ENCODE measurements around the gene ST6GALNAC4.

The ST6GALNAC4 gene

DNA sequence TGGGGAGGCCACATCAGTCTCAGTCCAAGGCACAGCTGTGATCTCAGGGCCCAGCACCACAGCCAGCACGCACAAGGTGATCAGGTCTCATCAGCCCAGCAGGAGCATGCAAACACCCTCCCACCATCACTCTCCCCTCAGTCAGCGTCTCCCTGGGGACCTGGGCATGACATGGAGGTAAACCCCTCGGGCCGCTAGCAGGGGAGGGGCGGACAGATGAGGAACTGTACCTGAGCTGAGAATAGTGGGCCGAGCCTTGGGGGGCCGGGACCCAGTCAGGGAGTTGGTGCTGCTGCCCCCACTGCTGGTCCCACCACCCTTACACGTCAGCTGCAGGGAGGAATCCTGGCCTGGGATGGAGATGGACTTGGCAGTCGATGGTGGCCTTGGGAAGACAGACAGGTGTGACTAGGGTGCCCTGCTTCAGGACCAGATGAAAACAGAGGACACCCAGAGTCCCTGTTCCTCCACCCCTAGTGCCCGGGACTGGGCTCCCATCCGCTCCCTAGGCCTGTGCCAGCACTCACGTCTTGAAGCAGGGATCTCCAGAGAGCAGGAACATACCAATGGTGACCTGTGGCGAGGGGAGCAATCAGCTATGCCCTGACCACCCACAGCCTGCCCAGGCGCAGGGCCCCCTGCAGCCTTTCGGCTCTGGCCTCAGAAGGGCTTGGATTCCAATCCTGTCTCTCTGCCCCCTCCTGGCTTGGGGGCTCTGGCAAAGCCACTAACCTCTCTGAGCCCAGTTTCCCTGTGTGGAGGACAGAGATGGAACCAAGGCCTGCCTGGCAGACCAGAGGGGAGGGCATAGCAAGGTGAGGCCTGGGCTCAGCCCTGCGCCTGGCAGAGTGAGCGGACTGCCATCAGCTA, 31.2 kb upstream of the ST6GALNAC4 start:
- no peak for DNase-seq (ENCODE audit: low read depth in 4 of 4, low spot score in 1 of 4)

- no peak for DNase-seq (ENCODE audit: low read depth in 4 of 4, low spot score in 1 of 4)
Measured at GRCh38 chr9:127946728-127947127, 29.9 kb upstream of the ST6GALNAC4 start.

DNA sequence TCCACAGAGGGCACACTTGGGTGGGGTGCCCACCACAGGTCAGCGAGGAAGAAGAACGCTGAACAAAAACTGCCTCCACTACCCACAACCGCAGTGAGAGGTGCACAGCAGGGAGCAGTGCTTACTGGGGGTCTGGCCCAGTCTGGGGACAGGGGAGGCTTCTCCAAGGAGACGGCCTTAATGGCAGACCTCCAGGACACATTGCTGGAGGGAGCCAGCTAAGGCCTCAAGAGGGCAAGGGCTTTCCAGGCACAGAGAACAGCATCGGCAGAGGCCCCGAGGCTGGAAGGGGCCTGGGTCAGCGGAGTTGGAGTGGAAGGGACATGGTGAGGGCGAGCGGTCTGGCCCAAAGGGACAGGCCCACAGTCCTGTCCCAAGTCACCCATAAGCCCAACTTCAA, 29.1 kb upstream of the ST6GALNAC4 start:
- no peak for DNase-seq (ENCODE audit: low read depth in 4 of 4, low spot score in 1 of 4)

DNA sequence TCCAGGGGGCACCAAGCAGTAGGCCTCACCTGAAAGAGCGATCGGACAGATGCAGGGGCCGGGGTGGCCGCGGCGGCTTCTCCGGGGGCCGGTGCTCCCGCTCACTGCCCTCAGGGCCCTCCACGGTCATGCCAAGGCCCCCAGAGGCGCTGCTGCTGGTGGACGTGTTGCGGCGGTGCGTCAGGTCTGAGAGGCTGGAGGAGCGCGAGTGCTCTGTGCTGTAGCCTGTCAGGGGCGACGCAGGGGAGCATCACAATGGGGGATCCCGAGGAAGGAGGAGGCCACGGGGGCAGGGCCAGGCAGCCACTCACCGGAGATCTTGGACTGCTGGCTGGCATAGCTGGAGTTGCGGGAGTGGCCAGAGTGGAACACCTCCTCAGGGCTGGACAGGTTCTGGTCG, 28.5 kb upstream of the ST6GALNAC4 start:
- no peak for DNase-seq (ENCODE audit: low read depth in 4 of 4, low spot score in 1 of 4)

DNA sequence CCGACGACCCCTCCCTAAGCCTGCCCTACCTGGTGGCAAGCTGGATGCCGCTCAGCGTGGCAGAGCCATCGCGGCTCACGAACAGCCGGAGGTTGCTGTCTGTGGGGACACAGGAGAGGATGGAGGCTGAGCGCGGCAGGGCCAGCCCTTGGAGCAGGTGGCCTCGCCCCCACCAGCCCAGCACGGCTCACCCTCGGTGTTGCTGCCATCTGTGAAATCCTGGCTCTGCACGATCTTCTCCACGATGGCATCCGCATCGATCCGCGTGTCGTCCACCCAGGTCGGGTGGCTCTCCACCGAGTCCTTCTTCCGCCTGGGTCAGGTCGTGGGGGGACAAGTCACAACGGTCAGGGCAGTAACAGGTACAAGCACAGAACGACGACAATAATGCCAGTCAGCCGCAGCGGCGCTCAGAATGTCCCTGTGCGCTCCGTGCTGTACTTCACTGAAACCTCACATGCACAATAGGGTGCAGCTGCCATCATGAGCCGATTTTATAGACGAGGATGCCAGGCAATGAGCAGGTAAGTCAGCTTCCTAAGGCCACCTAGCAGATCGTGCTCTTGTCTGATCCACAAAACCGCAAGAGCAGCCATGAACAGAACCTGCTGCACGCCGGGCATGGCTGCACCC, 27.9 kb upstream of the ST6GALNAC4 start:
- no peak for DNase-seq (ENCODE audit: low read depth in 4 of 4, low spot score in 1 of 4)

GRCh38 chr9:127943731-127944144, 26.9 kb upstream of the ST6GALNAC4 start:
- peak; percentile 65 to 81 (median 68) for DNase-seq (ENCODE audit: low read depth in 4 of 4, low spot score in 1 of 4)

- no peak for DNase-seq (ENCODE audit: low read depth in 4 of 4, low spot score in 1 of 4)
Measured at GRCh38 chr9:127943011-127943662, 26.3 kb upstream of the ST6GALNAC4 start.

DNA sequence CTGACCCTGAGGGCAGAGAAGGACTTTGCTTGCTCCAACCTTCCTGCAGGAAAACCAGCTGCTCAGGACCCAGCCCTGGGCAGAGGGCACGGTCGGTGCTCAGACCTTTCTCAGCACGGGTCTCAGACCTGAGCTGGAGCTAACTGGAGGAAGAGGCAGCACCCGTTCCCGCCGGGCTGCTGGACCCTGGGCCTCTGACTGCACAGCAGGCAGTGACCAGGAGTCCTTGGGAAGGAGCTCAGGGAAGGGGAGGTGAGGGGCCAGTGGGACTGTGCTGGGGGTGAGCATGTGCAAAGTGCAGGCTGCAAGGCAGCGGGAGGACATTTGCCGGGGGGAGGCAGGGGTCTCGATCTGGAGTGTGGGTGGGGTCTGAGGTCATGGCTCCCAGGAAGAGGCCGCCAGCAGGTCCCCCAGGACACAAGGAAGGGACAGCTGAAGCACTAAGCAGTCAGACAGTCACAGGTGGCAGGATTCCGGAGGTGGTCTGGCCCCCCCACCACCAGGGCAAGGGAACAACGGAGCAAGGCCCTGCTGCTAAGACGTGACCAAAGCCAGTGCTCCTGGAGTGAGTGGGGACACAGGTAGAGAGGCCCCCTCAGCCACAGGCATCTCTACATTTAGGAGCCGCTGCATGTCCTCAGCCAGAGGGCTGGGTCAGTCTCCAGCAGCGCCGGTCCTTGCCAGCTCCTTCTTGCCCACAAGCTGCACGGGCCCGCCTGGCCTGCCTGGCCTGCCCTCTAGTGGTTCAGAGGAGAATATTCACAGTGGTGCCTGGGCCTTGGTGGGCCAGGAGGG, 25.6 kb upstream of the ST6GALNAC4 start:
- no peak for DNase-seq (ENCODE audit: low read depth in 4 of 4, low spot score in 1 of 4)

DNA sequence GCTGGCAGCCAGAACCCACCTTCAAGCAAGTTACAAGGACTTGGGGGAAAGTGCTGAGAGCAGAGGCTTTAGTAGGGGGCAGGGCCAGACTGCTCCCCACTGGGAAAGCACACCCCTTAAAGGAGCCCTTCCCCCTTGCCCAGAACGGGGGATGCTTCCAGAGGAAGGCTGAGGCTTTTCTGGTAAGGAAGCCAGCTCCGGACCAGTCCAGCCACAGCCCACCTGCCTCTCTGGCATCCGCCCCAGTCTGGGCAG, 25.0 kb upstream of the ST6GALNAC4 start:
- DNase-seq (ENCODE audit: low read depth in 4 of 4, low spot score in 1 of 4) = no peak

- no peak for DNase-seq (ENCODE audit: low read depth in 4 of 4, low spot score in 1 of 4)
Measured at GRCh38 chr9:127941062-127941960, 24.5 kb upstream of the ST6GALNAC4 start.

DNA sequence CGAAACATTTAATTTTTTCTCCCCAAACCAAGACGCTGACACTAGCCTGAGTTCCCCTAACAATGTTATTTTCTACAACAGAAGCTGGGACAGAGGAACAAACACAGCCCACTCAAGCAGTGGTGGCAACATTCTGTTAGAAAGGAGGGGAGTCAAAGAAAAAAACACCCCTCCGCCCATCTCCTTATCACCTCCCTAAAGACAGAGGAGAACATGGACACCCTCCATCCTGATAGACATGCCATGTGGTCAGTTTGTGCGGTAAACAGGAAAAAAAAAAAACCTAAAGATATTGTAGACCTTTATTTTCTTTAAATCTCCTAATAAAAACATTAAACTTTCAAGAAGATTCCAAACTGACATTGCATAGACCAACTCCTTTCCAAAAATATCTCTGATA, 23.8 kb upstream of the ST6GALNAC4 start:
- DNase-seq (ENCODE audit: low read depth in 4 of 4, low spot score in 1 of 4) = no peak

DNA sequence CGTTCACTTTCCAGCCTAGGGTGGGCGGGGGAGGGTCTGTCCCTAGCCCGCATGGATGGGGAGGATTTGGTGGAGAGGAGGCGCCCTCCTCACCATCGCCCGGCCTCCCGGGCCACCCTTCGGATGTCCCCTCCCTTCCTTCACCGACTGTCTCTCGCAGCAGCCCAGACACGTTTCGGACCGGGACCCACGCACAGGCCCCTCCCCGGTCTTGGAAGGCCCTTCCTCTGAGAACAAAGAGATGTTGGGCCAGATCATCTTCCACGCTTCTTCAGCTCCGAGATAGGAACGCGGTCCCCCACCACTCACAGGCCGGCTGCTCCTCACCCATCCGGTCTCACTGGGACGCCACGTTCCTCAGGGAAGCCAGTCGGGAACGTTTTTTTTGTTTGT, 21.5 kb upstream of the ST6GALNAC4 start:
- DNase-seq (ENCODE audit: low read depth in 4 of 4, low spot score in 1 of 4) = no peak

DNA sequence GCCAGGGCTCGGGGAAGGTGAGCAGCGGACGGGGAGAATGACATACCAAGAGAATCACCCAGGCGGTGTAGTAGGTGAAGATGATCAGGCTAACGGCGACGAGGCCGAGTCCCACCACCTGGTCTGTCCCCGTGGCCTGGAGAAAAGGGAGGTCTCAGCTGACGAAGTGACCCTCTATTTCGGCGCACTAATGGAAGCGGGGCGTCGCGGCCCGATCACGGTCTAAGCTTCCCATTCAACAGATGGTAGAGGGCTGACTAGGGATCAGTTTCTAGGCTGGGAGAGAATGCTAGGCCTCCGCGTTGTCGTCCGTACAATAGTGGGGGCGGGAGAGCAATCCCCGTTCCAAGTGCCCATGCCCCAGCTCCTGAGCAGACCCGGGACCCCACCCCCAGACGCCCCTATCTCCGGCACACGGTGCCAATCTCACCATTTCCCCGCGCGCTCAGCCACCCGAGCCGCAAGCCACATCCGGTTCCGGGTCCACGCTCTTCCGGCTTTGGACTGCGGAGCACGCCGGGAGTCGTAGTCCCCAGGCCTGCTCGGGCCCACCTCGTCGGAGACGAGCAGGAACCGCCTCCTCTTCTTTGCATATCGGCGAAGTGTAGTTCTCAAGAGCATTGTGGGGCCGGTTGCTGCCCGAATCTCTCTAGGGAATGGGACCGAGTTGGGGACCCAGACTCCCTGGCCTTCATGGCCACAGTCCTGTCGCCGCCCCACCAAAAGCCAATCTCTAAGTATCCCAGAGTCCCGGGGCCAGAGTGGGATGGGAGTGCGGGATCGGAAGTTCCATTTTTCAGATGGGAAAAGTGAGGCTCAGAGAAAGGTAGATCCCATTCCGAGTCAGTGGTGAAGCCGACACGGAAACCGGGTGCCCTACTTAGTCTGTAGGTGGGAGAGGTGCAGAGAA, 20.8 kb upstream of the ST6GALNAC4 start, which contains the start of gene DPM2:
TSS of gene DPM2 (minus strand) at position 467 of the 910 bp plus-strand sequence. CDS start at position 433, 34 bp downstream.
- DNase-seq (ENCODE audit: low read depth in 4 of 4, low spot score in 1 of 4) = peak; percentile 68 to 80 (median 76)

GRCh38 chr9:127937056-127937387, 20.2 kb upstream of the ST6GALNAC4 start:
- no peak for DNase-seq (ENCODE audit: low read depth in 4 of 4, low spot score in 1 of 4)

- no peak for DNase-seq (ENCODE audit: low read depth in 4 of 4, low spot score in 1 of 4)
Measured at GRCh38 chr9:127936347-127936852, 19.6 kb upstream of the ST6GALNAC4 start.

- no peak for DNase-seq (ENCODE audit: low read depth in 4 of 4, low spot score in 1 of 4)
Measured at GRCh38 chr9:127935765-127936221, 19.0 kb upstream of the ST6GALNAC4 start.

DNA sequence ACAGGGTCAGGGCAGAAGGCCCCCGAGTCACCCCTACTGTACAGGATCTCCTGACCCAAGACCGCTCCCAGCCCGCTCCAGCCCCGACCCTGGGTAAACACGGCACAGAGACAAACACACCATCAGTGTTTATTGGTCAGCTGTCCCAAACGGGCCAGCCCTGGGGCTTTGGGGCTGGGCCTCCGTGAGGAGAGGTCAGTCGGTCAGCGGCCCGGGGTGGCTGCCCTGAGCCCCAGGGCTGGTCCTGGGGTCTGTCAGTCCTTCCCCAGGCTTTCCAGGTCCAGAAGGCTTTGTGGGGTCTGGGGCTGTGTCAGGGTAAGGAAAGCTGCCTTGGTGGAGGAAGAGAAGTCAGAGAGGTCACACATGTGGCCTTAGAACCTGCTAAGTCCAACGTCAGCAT, 18.1 kb upstream of the ST6GALNAC4 start:
- no peak for DNase-seq (ENCODE audit: low read depth in 4 of 4, low spot score in 1 of 4)

DNA sequence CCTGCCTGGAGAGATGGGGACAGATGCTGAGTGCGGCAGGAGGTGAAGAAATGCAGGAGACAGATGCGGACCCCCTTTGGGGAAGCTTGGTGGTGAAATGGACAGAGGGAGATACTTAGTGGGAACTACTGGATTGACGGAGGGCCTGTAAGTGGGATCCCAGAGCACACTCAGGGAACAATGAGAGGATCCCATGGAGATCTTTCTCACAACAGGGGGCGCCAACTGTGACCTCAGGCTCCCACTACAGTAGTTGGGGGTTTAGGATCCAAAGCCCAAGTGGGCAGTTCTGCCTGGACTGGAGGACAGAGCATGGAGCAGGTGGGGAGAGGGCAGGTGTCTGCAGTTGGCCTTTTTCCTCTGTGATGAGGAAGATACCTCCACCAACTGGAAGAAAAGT, 17.4 kb upstream of the ST6GALNAC4 start:
- DNase-seq (ENCODE audit: low read depth in 4 of 4, low spot score in 1 of 4) = no peak

Measured in stimulated activated CD4-positive, alpha-beta T cell treated with anti-CD3 and anti-CD28 coated beads, Interleukin-1b, Interleukin-23, amount 100 ng/mL, for 24 hours (primary cell).